HG03066 (cell line): Measurements from ENCODE around the gene TMCO4.
A peak's percentile ranks its signal among the peaks of the same experiment; 100 is the strongest.
"Not testable (repeated sequence)": the region's sequence is repeated elsewhere in the genome, so short reads cannot be mapped to it uniquely, and the experiment has no call there.

ENCODE experiments used
- ATAC-seq: cut with Tn5 transposase; IDR thresholded peaks from one replicate; pipeline ENCODE4 v1.9.1; 2021; ENCODE audit warnings: low read depth; ENCODE audit not compliant: unreplicated experiment

The TMCO4 gene

GRCh38 chr1:19814244-19814661 lies 14.5 kb upstream of the TMCO4 start:
- ATAC-seq: no peak

- no peak for ATAC-seq
These were observed 13.9 kb upstream of the TMCO4 start for GRCh38 chr1:19813643-19813960.

- no peak for ATAC-seq
These were observed 13.3 kb upstream of the TMCO4 start for GRCh38 chr1:19812875-19813642.

- ATAC-seq: no peak
These were observed 11.6 kb upstream of the TMCO4 start for GRCh38 chr1:19811206-19811851.

- ATAC-seq: no peak
These were observed 9.5 kb upstream of the TMCO4 start for GRCh38 chr1:19809044-19809750.

- no peak for ATAC-seq
These were observed 8.6 kb upstream of the TMCO4 start for GRCh38 chr1:19808351-19808750.

- ATAC-seq: no peak
These were observed 5.1 kb upstream of the TMCO4 start for GRCh38 chr1:19804831-19805251.

GRCh38 chr1:19802269-19802668 lies 2.6 kb upstream of the TMCO4 start:
- ATAC-seq: no peak

GRCh38 chr1:19800076-19800804 lies 524 bp upstream of the TMCO4 start:
- ATAC-seq: peak; percentile 44

- no peak for ATAC-seq
These were observed 1.1 kb downstream of the TMCO4 start for GRCh38 chr1:19798486-19799229.

- ATAC-seq: no peak
These were observed 1.9 kb downstream of the TMCO4 start for GRCh38 chr1:19797827-19798226.

- ATAC-seq: no peak
These were observed 5.1 kb downstream of the TMCO4 start for GRCh38 chr1:19794583-19794982.

GRCh38 chr1:19793360-19794046 lies 6.2 kb downstream of the TMCO4 start:
- ATAC-seq: no peak

GRCh38 chr1:19792237-19793002 lies 7.3 kb downstream of the TMCO4 start:
- no peak for ATAC-seq

GRCh38 chr1:19790061-19790975 lies 9.4 kb downstream of the TMCO4 start:
- ATAC-seq: not testable (repeated sequence)

GRCh38 chr1:19786988-19787423 lies 12.7 kb downstream of the TMCO4 start:
- ATAC-seq: no peak

- no peak for ATAC-seq
These were observed 14.1 kb downstream of the TMCO4 start for GRCh38 chr1:19785660-19786059.
